Hematopoietic multipotent progenitor cell treated with erythropoietin and hydrocortisone succinate and interleukin-3 and kit ligand, for 17 days (in vitro differentiated cells): Measurements from ENCODE around the gene ERG28.
"Not testable (repeated sequence)": the region's sequence is repeated elsewhere in the genome, so short reads cannot be mapped to it uniquely, and the experiment has no call there.

Experiments used
- DNase-seq: peaks from one replicate; pipeline ENCODE4 v3.0.0-alpha.2; 2015; ENCODE audit warnings: low spot score

The ERG28 gene

DNA sequence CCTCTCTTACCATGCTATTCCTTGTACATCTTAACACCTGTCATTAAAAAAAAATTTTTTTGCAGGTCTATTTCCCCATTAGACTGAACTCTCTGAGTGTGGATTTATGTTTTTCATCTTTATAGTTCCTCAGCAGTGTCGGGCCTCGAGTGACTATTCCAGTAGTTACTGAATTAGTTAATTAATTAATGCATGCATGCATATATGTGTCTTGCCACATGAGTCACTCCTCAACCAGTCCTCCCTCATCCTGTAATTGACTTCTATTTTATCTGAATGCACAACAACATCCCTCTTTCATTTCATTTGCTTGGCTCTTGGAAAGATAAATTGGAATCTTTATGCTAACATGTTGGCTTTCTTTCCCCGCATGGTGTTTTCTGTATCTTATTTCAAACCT, 35.6 kb downstream of the ERG28 start:
- DNase-seq: no peak

DNA sequence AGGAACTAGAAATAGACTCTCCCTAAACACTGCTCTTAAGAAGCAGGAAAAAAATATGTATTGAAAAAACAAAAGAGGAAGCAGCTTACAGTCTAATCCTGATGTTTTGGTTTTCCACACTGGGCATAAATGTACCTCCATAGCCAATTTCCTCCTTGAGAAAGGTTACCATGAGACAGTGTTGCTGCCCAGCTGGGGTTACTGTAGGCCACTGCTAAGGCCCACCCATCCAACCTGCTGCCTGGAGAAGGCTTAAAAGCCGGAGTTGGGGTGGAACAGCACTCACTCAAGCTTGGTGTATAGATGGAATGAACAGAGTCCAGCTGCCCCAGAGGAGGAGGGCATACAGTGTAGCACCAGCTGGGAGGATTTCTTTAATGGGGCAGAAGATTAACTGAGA, 41.1 kb downstream of the ERG28 start:
- no peak for DNase-seq

DNA sequence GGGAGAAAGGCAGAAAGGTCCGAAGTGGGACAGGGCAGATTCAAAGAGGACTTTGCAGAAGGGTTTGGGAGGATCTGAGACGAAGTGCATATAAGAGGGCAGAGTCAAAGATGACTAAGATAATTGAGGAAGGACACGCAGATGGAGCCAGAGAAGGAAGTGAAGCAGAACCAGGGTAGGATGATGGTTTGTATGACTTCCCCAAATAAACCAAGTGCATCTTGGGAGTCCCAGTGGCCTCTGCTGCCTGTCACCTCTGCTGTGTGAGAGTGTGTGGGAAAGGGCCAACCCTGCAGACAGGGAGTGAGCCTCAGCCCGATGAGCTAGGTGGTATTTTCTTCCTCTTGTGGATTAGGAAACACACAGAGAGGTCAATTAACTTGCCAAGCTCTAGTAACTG, 45.5 kb downstream of the ERG28 start:
- DNase-seq: no peak

DNA sequence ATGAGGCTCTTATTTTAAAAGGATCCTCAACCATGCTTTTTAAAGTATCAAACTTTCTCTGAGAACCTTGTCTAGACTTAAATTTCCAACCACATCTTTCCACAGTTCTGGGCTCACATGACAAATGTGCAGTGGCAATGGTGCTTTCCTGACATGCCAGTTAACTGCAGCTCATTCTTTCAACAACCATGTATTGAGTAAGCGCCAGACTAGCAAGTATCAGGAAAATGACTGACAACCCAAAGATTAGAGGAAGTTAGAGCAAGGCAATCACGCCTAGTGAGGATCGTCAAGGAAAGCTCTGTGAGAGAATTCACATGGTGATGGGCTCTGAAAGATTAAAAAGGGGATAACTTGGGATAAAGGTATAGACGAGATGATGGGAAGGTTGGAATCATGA, 46.5 kb downstream of the ERG28 start:
- DNase-seq: no peak

DNA sequence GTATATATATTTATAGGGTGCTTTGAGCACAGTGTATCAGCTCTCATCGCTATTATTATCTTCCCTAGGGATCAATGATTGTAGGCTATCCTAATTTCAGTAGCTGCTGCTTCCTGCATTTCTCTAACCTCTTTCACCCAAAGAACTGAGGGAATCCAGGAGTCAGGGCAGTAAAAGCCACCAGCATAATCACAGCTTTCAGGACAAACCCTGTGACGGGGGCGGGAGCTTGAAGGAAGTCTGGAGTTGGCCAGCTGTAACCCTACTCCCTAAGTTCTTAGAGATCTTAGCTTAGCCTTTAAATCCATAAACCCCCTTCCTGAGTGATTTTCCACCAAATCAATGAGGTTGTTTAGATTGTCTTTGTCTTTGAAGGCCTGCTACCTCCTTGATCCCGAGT, 48.5 kb downstream of the ERG28 start:
- DNase-seq: no peak

DNA sequence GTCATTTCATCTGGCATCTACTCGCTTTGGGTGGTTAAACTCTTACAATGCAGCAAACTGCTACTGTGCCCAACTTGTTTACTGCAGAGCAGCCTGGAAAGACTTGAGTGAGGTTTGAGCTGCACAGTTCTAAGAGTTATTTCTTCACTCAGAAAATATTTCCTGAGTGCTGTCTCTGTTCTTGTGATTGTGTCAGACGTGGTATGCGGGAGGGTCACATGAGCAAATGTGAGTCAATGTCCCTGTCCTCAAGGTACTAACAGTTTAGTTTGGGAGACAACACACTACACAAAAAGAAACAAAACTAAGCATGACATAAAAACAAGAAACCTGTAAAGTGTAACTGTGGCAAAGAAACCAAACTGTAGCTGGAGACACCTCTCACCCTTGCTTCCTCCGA, 49.8 kb downstream of the ERG28 start:
- no peak for DNase-seq

DNA sequence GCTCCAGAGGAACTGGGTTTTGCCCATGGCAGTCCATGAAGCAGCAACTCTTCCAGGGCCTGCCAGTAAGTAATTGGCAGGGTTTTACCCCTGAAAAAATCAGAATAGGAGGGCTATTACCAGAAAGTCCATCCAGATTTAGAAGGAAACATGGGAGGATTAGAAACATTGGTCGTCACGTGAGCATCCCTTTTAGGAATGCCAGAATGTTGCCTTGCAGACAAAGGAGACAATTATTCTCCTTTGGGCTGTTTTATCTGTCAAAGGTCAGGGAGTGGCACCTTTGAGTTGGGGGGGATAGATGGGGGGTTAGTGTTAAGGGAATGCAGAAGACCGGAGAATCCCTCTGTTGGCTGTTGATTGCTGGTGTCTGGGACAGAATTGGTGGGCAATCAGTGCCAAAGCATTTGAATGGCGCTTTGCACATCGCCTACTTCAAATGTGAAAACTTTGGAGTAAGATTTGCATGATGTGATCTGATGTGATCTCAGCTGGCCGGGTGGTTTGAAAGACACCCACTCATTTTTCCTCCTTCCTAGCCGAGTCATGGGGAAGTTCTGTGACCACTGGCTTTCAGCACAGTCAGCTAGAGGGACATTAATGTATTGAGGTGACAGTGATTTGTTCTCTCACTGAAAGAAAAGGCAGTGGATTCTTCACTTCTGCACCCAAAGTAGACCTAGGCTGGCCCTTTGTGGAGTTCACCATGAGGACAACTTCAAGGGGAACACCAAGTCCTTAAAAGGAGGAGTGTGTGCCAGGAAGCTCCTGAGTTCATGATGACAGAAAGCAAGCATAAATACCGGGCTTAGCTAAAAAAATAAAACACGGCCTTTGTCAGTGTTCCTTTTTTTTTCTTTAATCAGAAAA, 50.8 kb downstream of the ERG28 start:
- DNase-seq: no peak

DNA sequence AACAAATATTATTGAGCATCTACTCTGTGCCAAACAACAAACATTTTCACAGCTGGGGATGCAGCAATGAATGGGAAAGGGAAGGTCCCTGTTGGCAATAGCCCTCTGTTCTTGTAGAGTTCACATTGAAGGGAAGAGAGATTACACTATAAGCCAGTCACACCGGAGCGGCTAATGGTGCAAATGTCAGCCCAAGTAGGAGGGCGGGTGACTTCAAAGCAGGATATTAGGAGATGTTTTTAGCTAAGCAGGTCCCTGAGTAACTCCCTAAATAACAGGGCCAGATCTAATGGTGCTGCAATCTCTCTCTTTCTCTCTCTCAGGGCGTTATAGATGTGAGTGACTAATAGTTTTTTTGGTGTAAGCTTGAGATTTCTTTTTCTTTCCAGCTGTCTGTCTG, 51.6 kb downstream of the ERG28 start:
- no peak for DNase-seq

DNA sequence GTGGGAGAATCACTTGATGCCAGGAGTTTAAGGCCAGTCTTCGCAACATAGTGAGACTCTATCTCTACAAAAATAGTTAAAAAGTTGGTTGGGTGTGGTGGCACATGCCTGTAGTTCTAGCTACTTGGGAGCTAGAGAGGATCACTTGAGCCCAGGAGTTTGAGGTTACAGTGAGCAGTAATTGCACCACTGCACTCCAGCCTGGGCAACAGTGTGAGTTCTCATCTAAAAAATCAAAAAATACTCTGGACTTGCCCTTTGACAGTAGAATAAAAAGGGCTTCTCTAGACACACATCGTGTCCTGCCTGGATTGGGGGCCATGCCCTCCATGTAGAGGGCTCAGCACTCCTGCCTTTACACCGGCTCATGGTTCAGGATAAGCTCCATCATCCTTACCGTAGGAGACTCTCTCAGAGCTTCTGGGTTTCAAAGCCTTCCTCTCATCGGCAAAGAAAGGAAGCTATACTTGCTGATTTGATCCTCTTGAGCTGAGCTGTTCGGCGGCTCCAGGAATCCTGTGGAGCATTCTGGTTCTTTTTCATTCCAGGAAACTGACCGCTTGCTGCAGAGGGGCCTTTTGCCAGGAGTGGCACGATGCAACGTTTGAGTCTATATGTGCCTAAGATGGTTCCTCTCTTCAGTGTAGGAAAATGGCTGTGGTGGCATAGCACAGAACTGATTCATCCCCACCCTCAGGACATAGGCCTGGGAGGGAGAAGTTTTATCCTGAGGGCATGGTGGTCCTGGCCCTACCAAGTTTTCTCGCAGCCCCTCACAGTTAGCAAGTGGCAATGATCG, 52.6 kb downstream of the ERG28 start:
- no peak for DNase-seq

DNA sequence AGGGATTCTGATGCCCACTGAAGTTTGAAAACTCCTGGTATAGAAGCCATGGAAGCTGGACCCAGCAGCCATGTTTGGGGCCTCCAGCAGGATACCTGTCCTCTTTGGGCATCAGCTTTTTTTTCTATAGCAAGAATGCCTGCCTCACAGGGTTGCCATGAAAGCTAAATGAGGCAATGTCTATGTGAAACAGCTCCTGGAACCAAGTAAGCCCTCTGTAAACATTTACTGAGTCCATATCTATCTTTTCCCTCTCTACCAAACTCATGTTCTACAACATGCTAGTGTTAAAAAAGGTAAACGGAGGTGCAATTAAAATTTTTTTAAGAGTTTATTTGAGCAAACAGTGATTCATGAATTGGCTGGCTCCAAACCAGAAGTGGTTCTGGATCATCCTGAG, 53.6 kb downstream of the ERG28 start:
- no peak for DNase-seq

DNA sequence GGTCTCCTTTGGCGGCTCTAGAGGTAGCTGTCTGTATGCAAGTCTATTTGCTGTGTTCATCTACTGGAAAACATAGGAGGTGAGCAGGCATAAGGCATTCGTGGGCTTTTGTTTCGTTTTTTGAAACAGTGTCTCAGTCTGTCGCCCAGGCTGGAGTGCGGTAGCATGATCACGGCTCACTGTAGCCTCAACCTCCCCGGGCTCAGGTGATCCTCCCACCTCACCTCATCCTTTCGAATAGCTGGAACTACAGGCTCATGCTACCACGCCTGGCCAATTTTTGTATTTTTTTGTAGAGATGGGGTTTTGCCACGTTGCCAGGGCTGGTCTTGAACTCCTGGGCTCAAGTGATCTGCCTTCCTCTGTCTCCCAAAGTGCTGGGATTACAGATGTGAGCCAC, 54.8 kb downstream of the ERG28 start:
- DNase-seq: no peak

DNA sequence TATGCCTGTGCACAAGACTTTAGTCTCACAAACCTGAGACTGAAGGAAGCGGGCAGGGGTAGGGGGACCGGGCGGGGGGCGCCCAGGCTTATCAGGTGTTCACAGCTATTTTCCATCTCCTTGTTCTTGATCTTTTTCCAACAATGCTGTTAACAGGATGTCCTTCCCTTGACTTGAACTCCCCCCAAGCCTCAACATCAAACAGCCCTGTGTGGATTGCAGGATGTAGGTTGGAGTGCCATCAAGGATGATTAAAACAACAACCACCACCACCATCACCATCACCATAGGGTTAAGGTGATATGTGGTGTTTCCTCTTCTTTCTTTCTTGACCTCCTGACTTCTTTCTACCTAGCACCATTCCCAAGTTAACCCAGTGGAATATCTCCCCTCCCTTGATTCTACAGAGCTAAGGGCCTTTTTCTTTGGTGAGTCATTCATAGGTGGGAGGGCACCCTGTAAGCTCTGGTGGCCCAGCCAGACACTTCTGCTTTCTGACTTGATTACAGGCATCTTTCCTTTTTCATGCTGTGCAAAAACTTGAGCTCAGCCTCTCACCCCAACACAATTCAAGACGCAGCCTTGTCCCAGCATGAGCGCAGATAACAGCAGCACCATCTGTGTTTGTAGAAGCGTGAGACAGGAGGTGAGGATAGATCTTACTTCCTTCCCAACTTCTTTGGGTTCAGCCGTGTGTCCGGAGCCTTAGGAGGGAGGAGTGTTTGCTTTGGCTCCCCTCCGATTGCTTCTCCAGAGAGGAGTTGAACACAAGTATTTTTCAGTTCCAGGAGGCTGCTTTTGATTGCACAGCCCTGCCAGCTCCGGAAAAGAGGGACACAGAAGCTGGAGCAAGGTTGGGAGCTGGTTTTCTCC, 55.5 kb downstream of the ERG28 start:
- no peak for DNase-seq

DNA sequence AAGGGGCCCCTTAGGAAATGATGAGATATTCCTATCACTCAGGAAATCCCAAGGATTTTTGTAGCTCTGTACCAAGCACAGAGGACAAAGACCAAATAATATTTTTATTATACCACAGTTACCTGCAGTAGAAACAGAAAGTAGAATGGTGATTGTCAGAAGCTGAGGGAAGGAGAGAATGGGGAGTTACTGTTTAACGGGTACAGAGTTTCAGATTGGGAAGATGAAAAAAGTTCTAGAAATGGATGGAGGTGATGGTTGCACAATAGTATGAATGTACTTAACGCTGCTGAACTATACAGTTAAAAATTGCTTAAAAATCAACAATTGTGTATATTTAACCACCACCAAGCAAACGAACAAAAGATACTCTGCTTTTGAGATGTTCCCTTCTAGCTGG, 58.2 kb downstream of the ERG28 start:
- no peak for DNase-seq

DNA sequence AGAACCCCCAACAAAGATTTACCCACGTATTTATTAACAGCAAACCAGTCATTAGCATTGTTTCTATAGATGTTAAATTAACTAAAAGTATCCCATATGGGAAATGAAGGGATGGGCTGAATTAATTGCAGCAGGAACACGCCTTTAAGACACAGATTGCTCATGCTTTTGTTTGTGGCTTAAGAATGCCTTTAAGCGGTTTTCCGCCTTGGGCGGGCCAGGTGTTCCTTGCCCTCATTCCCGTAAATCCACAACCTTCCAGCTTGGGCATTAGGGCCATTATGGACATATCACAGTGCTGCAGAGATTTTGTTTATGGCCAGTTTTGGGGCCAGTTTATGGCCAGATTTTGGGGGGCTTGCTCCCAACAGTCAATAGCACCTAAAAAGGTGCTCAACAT, 59.6 kb downstream of the ERG28 start:
- DNase-seq: not testable (repeated sequence)

DNA sequence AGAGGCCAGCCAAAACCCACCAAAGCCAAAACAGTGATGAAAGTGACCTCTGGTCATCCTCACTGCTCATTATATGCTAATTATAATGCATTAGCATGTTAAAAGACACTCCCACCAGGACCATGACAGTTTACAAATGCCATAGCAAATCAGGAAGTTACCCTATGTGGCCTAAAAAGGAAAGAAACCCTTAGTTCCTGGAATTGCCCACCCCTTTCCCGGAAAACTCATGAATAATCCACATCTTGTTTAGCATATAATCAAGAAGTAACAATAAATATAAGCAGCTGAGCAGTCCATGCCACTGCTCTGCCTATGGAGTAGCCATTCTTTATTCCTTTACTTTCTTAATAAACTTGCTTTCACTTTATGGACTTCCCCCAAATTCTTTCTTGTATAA, 60.6 kb downstream of the ERG28 start:
- DNase-seq: not testable (repeated sequence)
